NCI-H1417 treated with DMSO at 0.1 percent for 48 hours (cell line): ENCODE data around the gene NPAS3.

ENCODE experiments used
- DNase-seq: peaks from one replicate; lab custom pipeline; 2025; lab: John Stamatoyannopoulos, UW

NPAS3 gene

DNA sequence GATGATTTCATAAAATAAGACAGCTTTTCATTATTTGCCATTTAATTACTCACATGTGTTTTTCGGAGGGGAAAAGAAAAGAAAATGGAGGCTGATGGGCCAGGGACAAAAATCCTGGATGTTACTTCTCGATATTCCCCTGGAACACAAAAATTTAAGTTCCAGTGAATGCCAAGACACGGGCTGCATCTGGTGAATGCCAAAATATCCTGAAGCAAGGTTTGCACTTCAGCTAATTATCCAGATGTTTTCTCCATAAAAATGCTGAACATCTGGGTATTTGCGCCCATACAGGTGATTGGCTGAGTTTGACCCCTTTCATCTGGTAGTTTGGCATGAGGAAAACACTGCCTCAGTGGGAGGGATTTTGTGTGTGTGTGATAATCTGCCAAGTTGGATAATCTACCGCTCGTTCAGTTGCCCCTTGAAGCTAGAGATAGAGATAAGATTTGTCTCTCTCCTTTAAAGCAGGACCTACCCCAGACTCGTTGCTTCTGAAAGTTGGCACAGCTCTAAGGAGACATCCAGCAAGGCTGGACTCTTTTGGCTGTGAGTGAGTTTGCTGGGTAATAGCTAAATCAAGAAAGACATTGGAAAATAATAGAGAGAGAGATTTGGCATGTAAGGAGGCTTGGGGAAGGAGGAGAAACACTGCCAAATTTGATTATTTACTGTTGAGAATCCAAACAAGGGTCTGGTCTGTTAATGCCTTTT, 622.2 kb downstream of the NPAS3 start:
- no peak for DNase-seq

DNA sequence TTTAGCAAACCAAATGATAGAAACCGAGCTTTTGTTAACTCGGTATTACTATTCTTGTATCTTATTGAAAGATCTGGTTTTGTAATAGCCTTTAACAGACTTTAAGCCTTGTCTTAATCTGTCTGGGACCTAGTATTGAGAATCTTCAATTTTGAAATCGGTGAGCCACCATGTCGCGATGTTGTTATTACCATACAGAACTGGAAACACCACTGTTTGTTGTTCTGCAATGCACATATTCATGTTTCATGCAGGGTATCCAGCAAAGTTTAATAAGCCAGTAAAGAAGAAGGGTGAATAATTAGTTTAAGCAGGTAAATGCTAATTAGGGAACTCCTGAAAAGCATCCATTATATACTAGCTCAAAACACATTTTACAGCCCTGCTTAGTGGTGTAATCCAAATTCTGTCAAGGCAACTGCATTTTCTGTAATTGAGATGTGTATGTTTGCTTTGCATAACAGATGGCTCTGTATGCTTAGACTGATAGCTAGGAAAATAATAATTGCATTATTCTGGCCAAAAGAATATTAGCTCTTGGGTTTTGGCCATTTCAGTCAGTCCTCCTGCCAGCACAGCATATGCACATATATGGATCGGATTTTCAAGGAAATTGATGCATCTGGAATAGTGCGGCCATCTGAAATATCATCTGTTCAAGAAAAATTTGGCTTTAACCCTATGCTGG, 623.0 kb downstream of the NPAS3 start:
- no peak for DNase-seq

DNA sequence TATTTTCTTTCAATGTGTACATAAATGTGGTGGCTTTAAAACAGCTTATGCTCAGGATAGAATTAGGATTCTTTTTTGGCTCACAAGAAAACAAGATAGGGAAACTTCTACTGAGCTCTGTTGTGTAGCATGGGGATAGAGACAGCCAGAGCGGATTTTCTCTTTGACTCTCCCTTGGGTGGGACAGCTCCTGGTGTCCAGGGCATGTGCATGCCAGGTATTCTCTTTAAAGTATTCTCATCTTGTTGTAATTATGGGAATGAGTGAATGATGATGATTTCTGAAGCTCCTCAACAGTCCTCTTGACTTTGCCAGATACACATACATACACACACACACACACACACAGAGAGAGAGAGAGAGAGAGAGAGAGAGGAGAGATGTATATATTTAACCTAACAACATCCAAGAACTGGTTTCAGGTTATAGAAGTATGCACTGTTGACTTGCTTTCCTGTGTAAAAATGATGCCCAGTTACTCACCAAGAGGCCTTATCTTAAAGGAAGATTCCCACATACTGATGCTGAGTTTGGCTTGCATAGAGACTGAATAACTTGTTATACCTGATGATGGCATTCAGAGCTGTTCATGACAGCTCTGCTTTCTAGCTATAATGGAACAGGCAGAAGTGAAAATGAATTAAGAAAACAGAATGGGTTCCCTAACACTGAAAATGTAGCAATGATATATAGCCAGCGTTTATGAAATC, 624.7 kb downstream of the NPAS3 start:
- DNase-seq: no peak

DNA sequence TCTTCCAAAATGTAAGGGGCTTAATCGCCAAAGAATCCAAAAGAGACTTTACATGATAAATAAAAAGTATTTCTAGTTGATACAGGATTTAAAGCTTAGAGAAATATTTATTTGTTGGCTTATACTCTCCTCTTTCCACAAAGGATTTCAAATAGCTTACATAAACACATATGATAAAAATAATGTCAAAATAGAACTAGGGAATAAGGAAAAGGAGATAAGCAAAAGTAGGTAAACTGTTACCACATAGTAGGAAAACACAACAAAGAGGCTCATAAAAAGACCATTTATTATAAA, 625.2 kb downstream of the NPAS3 start:
- DNase-seq: no peak

DNA sequence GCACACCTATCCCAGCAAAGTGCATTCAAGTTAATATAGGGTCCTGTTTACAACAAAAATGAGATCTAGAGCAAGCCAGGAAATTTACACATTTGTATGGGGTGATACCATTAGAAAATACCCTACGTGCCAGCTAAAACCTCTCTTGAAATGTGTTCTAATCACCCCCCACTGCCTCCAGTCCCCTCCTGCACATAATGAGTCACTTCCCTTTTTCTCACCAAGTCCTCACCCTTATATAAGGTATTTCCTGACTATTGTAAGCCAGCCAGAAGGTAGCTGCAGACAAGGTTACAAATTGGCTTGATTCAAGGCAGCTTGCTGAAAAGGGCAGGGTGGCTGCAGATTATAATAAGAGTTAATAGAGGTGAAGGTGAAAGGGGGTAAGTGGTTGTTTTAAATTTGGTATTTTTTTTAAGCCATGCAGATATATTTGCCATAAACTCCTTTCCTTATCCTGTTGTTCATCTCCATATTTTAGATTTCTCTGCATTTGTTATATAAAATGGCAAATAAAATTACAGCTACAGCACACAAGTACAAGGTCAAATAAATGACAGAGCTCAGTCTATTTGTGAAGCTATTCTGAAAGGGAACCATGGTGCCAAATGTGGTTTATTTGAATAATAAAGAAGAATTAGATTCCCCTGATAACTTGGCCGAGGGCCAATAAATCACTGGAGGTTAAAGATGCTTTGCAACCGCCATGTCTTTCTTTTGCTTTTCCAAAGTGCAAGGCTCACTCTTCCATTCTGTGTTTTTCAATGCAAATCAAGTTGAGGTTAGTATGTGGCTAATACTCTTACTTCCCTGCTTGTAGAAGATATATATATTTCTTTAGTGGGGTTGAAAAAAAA, 626.3 kb downstream of the NPAS3 start:
- DNase-seq: no peak

DNA sequence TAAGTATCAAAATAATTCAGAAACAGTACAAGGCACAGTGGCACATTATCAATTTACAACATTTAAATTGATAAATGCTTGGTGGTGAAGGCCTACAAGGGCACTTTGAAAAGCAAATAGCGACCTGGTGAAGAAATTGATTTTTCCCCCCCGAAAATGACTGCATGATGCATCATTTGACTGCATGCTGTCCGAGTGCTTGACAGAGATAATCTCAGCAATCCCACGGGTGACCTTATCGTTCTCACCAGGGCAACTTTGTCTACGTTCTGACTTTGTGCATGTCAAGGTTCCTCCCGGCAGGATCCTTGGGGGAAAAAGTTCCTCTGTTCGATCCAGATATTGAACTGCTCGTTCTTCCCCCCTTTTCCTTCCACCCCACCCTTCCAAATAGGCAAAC, 627.4 kb downstream of the NPAS3 start:
- DNase-seq: no peak

DNA sequence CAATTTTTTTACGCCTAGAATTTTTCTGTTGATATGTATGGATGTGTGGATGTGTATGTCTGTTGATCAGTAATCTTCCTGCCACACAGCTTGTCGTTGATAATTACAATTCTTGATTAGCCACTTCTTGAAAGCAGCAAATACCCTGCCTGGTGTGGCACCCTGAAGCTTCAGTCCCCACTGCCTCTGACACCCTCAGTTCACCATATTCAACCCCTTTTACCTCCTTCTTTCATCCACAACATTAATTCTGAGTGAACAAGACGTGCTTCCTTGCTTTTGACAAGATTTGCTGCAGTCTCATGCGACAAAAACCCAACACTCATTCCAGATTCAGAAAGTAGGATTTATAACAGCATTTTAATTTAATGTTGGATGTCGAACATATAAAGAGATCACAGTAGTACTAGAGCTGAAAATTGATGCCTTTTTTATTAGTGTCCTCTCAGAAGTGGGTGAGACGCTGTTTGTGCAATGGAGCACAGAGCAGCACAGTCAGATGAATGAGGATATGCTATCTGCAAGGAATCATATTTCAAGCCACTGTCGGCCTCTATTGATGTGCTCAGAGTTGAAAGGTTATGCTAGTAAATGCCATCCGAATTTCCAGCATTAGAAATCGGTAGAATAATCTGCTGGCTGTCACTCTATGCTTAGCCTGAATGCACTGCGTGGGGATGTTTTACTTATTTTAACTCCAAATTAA, 628.5 kb downstream of the NPAS3 start:
- DNase-seq: no peak

DNA sequence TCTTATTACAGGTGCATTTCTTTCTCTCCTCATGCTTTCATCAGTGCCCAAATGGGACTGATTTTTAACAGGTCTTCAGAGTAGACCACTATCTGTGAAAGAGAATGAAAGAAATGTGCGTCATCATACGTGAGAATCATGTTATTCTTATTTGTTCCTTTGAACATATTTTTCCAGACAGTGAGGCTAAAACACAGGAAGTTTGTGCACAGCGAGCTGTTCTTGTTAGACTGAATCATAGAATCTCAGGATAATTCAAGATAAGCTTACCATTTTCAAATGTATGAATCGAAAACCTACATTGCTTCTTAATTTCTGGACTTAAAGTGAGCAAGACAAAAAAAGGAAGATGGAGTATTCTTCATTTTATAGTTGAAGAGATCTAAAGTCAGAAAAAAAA, 629.1 kb downstream of the NPAS3 start:
- DNase-seq: no peak

DNA sequence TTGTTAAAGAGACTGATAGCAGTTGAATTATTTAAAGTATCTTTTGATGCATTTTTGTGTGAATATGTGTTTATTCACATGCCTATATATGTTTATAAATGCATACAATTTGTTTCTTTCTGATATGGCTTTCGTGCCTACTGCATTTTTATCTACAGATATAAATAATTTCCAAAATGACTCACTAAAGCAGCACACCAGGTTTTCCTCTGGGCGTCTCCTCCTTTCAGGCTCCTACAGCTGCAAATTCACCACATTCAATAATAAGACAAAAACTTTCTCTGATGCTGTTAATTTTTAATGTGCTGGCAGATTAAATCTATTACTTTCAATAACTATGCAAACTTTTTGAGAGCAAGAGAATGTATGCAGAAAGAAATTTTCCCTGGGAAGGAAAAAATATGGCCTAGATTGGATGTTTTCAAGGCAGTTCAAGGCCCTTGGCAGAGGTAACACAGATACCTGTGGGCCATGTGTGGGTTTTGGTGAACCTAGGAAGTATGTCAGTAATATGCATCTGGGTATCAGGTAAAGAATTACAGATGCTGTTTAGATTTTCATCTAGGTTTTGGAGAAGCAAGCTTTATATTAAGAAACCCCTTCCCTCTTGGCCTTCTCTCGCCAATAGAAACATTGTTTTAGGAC, 630.4 kb downstream of the NPAS3 start:
- DNase-seq: no peak

DNA sequence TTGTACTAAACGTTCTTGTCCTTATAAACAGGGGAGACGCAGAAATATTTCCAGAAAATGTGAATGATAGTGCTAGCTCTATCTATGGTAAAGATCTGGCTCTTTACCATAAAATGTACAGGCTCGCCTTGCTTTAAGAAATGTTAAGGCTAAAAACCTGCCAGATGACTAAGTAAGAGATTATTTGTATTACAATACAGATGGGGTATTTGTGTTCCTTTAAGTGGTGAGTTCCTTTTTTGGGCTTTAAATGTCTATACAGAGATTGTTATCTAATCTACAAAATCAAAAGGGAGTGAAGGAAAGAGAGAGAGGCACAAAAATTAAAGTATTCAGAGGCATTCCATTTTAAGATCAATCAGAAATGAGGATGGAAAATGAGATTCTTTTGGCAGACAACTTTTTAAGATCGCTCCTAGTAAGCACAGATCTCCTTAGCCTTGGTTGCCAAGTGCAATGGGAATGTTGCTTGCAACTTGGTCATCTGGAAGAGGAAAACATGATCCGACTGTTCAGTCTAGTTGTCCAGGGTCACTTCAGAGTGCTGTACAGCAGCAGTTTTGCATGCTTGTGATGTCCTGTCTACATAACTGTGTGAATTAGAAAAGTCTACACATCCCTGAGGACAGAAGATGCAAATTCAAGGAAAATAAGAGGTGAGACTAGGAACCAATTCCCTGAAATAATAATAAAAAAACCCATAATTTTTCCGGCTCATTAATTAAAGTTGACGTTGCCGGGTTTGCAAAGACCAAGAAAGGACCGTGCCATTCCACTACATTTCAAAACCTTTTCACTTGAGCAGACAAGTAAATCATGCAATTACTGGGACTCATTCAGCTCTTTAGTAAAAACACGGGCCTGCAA, 631.4 kb downstream of the NPAS3 start:
- no peak for DNase-seq

DNA sequence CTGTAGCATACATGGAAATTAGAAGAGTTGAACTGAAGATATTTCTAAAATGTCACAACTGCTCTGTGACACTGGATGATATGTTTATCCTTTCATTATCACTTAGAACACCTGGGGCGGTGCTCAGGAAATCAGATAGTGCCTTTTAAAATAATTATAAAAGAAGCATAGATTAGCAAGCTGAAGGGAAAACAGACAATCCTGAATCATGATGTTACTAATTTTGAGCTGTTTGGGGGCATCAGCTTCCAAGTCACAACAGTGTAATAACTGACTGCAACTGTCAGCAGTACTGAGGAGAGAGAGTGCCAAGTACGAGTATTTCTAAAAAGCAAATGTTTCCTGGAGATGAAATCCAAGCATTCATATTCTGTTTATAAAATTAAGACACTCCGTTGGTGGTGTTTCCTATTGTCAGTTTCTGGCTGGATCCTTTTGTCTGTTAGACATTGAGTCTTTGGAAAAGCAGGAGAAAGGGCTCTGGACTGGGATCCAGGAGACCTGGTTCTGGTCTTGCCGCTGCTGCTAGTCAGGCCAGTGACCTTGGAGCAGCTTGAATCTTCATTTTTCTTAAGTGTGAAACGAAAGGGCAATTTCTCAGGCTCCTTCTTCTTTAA, 632.1 kb downstream of the NPAS3 start:
- no peak for DNase-seq

DNA sequence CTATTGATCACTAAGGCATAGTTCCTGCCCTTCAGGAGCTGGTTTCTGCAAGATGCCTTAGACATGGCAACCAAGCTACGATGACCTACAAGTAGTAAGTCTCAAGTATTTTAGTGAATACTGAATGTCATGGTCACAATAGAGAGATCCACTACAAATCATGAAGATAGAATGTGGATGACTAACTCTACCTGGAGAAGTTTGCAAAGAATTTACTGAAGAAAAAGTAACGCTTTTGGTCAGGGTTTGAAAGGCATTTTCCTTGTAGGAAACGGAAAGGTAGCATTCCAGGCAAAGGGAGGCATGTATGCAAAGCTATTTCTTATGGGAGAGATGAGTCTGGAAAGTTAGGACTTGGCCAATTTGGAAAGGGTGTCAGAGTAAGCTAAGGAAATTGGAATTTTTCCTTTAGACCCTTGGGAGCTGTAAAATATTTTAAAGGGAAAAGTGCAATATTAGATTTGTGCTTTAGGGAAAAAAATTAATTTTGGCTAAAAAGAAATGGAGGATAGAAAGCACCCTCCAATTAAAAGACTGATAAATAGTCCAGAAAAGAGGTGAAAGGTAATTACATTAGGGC, 634.7 kb downstream of the NPAS3 start:
- DNase-seq: no peak

DNA sequence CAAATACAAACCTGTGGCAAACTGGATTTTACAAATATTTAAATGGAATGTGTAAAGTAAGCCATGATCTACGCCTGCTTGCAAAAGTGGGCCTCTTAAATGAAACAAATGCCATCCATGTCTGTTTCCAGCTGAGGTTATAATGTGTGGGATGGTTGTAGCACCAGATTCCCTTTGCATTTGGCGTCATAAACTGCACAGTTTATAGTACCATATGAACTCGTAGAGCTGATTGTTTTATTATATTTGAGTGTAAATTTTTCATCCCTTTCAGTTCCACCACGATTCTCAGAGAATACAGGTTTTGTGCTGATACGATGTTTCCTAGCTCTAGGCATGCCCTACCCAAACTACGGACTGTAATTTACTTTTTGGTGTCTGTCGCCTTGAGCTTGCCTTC, 637.3 kb downstream of the NPAS3 start:
- DNase-seq: no peak

DNA sequence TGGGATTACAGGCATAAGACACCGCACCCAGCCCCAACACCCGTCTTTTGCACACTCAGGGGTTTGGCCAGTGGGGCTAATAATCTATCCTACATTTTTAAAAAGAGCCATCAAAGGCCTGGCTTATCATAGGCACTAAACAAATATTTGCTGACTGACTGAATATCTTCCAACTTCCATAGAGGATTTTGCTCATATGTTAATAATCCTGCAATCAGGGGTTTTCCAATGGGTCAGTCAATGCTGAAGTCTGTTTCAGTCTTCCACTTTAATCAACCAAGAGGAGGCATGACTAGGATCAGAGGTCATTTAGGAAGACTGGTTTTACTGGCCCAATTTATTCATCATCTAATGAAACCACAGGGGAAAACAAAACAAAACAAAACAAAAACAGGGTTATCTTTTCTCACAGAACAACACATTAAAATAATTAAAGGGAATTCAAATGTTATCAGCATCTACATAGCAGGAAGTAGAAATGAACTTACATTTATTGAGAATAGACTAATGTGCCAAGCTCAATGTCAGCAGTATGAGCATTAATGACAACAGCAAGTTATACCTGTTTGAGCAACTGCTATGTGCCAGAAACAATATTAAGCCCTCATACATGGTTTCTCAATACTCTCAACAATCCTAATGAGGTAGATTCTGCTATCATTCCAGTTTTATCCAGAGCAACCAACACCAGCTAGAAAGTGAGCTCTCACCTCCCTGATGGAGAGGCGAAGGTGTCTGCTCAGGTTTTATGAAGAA, 640.0 kb downstream of the NPAS3 start:
- no peak for DNase-seq

DNA sequence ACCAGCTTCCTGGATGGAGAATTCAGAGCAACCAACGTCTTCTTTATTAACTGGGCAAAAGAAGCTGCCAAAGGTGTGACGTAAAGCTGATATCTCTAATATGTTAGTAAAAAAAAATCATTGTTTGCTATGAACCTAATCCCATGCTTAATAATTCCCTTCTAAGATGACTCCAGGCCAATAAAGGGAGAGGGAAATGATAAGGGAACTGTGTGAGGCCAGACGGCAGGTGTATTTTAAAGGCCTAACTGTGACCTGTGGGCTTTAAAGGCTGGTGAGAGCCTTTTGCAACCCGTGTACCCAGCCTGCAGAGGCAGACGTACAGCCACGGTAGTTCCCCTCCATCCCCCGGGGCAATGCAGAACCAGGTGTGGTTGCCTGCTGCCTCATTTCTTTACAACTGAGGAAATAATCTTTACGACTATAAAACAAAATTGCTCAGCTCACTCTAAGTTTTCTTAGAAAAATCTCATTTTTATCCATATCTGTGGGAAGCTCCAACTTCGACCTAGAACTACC, 641.6 kb downstream of the NPAS3 start:
- no peak for DNase-seq

DNA sequence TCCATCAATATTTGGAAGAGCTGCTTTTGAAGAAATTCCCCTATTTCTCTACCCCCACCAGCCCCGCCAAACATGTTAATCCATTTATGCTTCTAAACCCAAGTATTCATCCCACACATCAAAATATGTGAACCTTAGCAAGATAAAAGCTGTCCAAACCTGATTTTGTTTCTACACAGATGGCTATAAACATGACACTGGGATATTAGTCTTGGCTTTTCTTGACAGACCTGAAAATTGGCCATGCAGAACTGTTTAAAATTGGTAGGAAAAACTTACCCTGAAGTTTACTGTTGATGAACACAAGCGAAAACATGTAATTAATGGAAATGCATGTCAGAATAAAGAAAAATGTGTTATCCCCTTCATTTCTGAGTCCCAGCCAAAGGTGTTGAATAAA, 642.2 kb downstream of the NPAS3 start:
- no peak for DNase-seq

DNA sequence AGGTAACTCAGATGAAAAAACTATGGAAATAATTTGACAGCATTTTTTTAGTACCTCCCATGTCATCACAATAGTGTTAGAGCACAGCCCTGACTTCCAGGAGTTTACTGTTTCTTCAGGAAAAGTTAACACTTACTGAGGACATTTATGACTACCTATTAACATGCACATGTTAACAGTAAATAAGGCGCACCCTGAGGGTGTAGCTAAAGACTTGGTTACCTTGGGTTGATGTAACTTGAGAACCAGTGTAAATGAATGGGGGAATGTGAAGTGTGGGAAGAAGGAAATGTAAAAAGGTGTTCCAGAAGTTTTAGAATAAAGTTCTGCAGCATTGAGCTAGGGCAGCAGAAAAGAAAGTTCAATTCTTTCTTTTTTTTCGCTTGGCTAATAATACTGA, 646.0 kb downstream of the NPAS3 start:
- no peak for DNase-seq

DNA sequence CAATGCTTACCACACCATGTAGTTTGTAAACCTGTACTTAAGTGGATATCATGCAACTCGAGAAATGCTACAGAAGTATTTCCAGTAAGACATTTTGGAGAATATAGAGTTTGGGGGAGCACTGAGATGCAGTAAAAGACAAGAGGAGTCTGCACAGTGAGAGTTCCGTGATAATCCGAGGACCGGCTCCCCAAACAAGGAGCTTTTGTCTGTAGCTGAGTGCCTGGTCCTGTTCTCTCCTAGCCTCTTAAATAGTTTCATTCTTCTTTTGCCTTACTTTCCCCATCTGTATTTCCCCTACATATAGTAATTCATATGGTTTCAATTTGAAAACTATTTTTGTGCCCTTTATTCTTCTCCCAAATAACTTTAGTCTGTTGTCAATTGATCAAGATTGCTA, 648.1 kb downstream of the NPAS3 start:
- DNase-seq: no peak

DNA sequence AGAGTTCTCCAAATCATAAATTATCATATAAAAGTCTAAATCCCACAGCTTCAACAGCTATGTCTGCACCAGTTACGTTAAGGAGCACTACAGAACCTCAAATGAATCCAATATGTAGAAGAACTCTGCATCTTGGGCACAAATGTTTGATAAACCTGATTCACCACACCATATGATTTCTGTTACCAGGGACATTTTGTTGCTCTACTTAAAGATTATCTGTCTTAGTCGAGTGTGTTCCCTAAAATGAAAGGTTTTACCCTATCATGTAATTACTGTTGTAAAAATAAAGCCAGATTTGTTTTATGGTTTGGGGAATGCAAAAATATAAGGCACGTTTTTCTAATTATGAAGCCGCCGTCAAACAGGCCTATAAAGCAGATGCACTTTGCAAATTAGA, 649.1 kb downstream of the NPAS3 start:
- no peak for DNase-seq
